Gastroesophageal sphincter (tissue), 4 donors: ENCODE data around the gene SMIM43. TPM values are rescaled to one million over a fixed set of nuclear protein-coding genes. Genes with fewer than 3 reads are reported as not detected.

ENCODE experiments used
- ATAC-seq: fragments of 150-250 bp; one replicate; pipeline ENCODE4 v1.9.1; 2016; ENCODE audit warnings: mild to moderate bottlenecking, moderate library complexity
- H3K27ac ChIP-seq, 4 donors: fragments of 200-600 bp; sonication (generic) in 3 of 4; 1 replicate in 3 of 4; 2 replicates in 1 of 4; pipeline ENCODE4 v1.5.1; 2016 to 2019
- H3K27me3 ChIP-seq: fragments of 200-600 bp; sonication (generic); one replicate; pipeline ENCODE4 v1.5.1; 2019
- H3K36me3 ChIP-seq, 2 donors: fragments of 200-600 bp; sonication (generic); one replicate each; pipeline ENCODE4 v1.5.1; 2019; ENCODE audit warnings: control low read depth in 1 of 2
- H3K4me1 ChIP-seq, 3 donors: fragments of 200-600 bp; sonication (generic); 1 replicate in 2 of 3; 2 replicates in 1 of 3; pipeline ENCODE4 v1.5.1; 2016 to 2019; ENCODE audit warnings: control low read depth in 2 of 3
- H3K4me3 ChIP-seq, 2 donors: fragments of 200-600 bp; sonication (generic); one replicate each; pipeline ENCODE4 v1.5.1; 2019; ENCODE audit warnings: mild to moderate bottlenecking in 1 of 2, moderate library complexity in 1 of 2
- H3K9me3 ChIP-seq, 3 donors: fragments of 200-600 bp; sonication (generic); one replicate each; pipeline ENCODE4 v1.5.1; 2017 to 2019; ENCODE audit warnings: control low read depth in 2 of 3
- EP300 ChIP-seq: sonication (generic); formaldehyde crosslinking; IDR thresholded peaks from one replicate; pipeline ENCODE4 v1.6.1; 2017; ENCODE audit warnings: antibody characterized with exemption, mild to moderate bottlenecking
- POLR2A ChIP-seq, 2 donors: fragments of 450-650 bp; IDR thresholded peaks; one replicate each; pipeline ENCODE4 v1.6.1; 2017; ENCODE audit warnings: antibody characterized with exemption in 2 of 2, mild to moderate bottlenecking in 2 of 2, moderate library complexity in 1 of 2
- POLR2AphosphoS5 ChIP-seq: sonication (generic); formaldehyde crosslinking; IDR thresholded peaks from one replicate; pipeline ENCODE4 v1.6.1; 2017; ENCODE audit warnings: antibody characterized with exemption
- WGBS, 2 donors: methylation state at CpG; one replicate each; pipeline ENCODE4 v1.1.5; 2018; ENCODE audit warnings: low coverage in 1 of 2; 5-methylcytosine and 5-hydroxymethylcytosine counted together
- total RNA-seq, 4 donors: library from RNA; depleted of rRNA; stranded (reverse); fragments of >200 nt; gene quantifications; one replicate each; pipeline ENCODE4 v1.1.0, GENCODE V29; 2016
- TF ChIP-seq, protein P1 (sequence below), 4 experiments: fragments of 200-600 bp in 2 of 4; fragments of 450-650 bp in 2 of 4; sonication (generic) in 1 of 4; IDR thresholded peaks; one replicate each; pipeline ENCODE4 v1.5.1; 2017 to 2019; ENCODE audit warnings: antibody characterized with exemption in 4 of 4, mild to moderate bottlenecking in 2 of 4, moderate library complexity in 2 of 4

SMIM43 gene
- total RNA-seq, 4 donors from 2014 or later: 0.39 to 2.3 (median 0.51) TPM

DNA sequence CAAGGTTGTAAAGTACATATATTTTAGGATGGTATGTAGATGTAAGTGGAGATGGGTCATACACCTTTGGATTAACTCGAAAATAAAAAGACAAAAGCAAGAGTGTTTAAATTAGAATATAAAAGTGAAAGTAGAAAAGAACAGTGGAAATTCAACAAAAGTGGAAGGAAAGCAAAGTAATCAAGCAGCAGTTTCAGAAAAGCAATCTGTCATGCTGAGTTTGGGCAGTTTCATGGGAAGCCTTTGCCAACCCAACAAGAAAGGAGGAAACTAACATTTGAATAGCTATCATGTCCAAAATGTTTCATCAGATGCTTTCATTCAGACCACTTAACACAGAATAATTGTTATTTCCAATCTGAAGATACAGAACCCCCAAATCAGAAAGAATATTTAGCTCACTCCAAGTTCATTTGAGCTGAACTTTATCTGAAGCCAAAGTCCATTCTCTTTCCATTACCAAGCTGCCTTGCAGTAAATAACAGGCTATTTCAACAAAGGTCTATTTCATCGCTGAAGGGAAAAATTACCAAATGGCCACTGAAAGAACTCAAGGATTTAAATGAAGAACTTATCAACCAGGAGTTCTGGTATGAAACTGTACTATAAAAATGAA, 34.4 kb upstream of the SMIM43 start:
- 71 to 100% methylated on average over 1 to 2 of the region's 2 CpGs for WGBS, 2 donors
- ATAC-seq: no peak
- Histone ChIP-seq H3K9me3 (no peaks in the 10 kb centered on the region), H3K36me3 (peaks cover 0 to 19% of the 10 kb centered on the region in 2 donors), H3K4me1 (peaks cover 0 to 33% (median 6%) of the 10 kb centered on the region in 3 donors), H3K4me3 (no peak overlapping the region), H3K27ac (peak overlapping the region in 1 of 4 donors; percentile 86), H3K27me3 (no peaks in the 10 kb centered on the region)
- TF ChIP-seq POLR2AphosphoS5 (no peak), EP300 (no peak), POLR2A (IDR thresholded peaks at IDR 0.05) (no peak)
- TF ChIP-seq, protein P1, sequence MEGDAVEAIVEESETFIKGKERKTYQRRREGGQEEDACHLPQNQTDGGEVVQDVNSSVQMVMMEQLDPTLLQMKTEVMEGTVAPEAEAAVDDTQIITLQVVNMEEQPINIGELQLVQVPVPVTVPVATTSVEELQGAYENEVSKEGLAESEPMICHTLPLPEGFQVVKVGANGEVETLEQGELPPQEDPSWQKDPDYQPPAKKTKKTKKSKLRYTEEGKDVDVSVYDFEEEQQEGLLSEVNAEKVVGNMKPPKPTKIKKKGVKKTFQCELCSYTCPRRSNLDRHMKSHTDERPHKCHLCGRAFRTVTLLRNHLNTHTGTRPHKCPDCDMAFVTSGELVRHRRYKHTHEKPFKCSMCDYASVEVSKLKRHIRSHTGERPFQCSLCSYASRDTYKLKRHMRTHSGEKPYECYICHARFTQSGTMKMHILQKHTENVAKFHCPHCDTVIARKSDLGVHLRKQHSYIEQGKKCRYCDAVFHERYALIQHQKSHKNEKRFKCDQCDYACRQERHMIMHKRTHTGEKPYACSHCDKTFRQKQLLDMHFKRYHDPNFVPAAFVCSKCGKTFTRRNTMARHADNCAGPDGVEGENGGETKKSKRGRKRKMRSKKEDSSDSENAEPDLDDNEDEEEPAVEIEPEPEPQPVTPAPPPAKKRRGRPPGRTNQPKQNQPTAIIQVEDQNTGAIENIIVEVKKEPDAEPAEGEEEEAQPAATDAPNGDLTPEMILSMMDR (IDR thresholded peaks at IDR 0.05): no peak

DNA sequence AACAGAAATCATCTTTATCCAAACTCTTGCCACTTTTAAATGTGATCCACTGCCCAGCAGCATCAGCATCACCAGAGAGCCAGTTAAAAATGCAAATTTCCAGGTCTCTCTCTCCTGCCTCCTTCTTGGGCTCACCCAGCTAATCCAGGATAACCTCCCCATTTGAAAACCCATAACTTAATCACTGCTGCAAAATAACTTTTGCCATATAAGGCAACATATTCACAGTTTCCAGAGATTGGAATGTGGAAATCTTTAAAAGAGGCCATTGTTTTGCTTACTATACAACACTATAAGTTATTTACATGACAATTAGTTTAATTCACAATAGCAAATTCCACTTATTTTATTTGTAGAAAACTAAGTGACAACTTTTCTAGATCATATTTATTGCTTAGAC, 31.3 kb upstream of the SMIM43 start:
- Histone ChIP-seq H3K27ac (no peak overlapping the region), H3K4me1 (peaks cover 0 to 5% (median 0%) of the 10 kb centered on the region in 3 donors), H3K27me3 (peaks cover 26% of the 10 kb centered on the region), H3K4me3 (no peak overlapping the region), H3K9me3 (no peaks in the 10 kb centered on the region), H3K36me3 (no peaks in the 10 kb centered on the region)
- TF ChIP-seq, protein P1 (IDR thresholded peaks at IDR 0.05): no peak
- TF ChIP-seq POLR2A (IDR thresholded peaks at IDR 0.05): no peak
- no peak for TF ChIP-seq EP300
- no peak for TF ChIP-seq POLR2AphosphoS5
- ATAC-seq: no peak

DNA sequence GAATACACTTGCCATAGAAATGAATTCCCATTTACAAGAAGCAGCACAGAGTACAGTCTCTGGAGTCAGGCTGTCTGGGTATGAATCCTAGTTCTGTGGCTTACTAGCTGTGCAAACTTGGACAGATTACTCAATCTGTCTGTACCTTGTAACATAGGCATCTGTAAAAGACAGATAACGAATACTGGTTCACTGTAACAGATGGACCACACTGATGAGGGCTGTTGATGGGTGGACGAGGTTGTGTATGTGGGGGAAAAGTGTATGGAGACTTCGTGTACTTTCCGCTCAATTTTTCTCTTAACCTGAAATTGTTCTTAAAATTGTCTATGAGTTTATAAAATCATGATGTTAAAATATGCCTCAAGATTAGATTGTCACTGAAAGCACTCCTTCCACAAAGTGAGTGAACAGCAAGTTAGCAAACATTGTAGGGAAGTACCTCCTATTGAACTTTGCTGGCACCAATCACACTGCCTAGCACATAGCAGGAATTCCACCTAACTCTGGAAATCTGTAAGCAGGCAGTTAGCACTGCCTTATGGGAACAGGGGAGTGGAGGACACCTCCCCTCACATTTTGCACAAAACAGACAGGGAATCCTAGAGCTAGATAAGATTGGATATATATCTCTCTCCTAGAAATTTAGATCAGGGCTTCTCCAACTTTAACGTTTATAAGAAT, 29.7 kb upstream of the SMIM43 start:
- Histone ChIP-seq H3K9me3 (no peaks in the 10 kb centered on the region), H3K27ac (no peak overlapping the region), H3K27me3 (peaks cover 26% of the 10 kb centered on the region), H3K4me1 (no peaks in the 10 kb centered on the region), H3K4me3 (no peak overlapping the region), H3K36me3 (no peaks in the 10 kb centered on the region)
- ATAC-seq: no peak
- 46 to 74% methylated on average over 4 to 5 of the region's 5 CpGs for WGBS, 2 donors
- TF ChIP-seq POLR2AphosphoS5: no peak
- TF ChIP-seq, protein P1 (IDR thresholded peaks at IDR 0.05): no peak
- TF ChIP-seq POLR2A (IDR thresholded peaks at IDR 0.05): no peak

DNA sequence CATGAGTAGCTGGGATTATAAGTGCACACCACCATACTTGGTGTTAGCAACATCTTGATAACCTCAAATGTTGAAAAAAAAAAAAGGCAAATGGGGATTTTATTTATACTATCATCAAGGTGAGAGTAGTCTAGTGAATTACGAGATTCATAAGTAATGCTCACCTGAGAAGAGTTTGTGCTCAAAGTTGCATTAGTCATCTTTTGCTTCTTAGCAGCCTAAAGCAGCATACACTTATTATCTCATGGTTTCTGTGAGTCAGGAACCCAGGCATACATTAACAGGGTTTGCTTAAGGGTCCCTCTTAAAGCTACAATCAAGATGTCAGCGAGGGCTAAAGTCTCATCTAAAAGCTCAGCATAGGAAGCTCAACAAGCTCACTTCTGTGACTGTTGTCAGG, 28.0 kb upstream of the SMIM43 start:
- Histone ChIP-seq H3K4me3 (no peak overlapping the region), H3K27ac (no peak overlapping the region), H3K27me3 (peaks cover 27% of the 10 kb centered on the region), H3K9me3 (no peaks in the 10 kb centered on the region), H3K4me1 (no peaks in the 10 kb centered on the region), H3K36me3 (no peaks in the 10 kb centered on the region)
- TF ChIP-seq EP300 (no peak), POLR2A (IDR thresholded peaks at IDR 0.05) (no peak), POLR2AphosphoS5 (no peak)
- TF ChIP-seq, protein P1 (IDR thresholded peaks at IDR 0.05): no peak
- ATAC-seq: no peak
- 78 to 86% methylated on average over 2 of the region's 2 CpGs for WGBS, 2 donors

DNA sequence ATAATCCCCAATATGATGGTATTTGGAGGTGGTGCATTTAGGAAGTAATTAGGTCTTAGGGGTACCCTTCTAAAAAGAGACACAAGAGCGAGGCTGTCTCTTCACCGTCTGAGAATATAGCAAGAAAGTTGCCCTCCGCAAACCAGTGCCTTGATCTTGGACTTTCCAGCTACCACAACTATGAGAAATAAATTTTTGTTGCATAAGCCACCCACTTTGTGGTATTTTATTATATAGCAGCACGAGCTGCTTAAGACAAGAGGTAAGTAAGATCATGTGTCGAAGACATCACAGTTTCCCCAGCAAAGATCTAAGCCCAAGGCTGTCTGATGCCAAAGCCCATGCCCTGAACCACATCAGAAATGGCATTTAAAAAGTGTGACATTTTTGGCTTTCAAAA, 26.5 kb upstream of the SMIM43 start:
- Histone ChIP-seq H3K4me1 (no peaks in the 10 kb centered on the region), H3K27me3 (peaks cover 42% of the 10 kb centered on the region), H3K27ac (no peak overlapping the region), H3K4me3 (no peak overlapping the region), H3K36me3 (no peaks in the 10 kb centered on the region), H3K9me3 (no peaks in the 10 kb centered on the region)
- WGBS, 2 donors: 81 to 94% methylated on average over 4 to 5 of the region's 5 CpGs
- TF ChIP-seq EP300: no peak
- no peak for TF ChIP-seq POLR2AphosphoS5
- no peak for ATAC-seq
